ENCODE data around the gene PIK3R4.

PIK3R4 gene

DNA sequence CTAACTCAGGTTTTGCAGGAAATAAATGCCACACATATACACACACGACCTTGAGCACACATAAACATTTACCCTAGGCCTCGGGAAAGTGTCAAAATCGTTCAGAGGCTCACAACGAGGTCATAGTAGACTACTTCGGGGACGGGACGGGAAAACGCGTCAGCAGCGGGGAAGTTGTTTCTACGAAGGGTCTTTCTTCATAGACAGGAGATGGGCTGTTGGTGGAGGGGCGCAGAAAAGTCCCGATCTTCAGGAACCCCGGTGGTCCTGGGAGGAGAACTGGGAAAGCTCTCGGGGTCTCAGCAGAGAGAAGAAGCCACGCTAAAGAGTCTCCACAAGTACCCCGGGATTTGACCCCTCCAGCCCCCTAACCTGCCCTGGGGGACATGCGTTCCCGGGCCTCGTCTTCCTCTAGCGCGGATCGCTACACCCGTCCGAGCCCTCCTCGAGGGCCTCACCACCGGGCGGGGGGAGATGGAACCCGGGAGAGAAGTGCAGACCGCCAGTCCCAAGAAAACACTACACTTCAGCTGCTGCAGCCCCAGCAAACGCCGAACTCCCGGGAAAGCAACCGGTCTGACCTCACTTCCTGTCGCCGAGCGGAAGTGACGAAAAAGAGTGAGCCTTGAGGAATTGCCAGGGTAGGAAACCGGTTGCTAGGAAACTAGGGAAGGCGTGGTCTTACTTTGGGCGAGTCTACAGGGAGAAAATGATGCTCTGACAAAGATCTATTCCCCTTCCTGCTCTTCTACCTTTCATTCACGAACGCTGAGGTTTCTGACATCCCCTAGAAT lies at the start of gene PIK3R4:
PIK3R4 (minus strand) TSS at position 584 of the 794 bp plus-strand sequence. CDS start 1,611 bp downstream, outside the sequence.
- DNase-seq, result peak; percentile 87

DNA sequence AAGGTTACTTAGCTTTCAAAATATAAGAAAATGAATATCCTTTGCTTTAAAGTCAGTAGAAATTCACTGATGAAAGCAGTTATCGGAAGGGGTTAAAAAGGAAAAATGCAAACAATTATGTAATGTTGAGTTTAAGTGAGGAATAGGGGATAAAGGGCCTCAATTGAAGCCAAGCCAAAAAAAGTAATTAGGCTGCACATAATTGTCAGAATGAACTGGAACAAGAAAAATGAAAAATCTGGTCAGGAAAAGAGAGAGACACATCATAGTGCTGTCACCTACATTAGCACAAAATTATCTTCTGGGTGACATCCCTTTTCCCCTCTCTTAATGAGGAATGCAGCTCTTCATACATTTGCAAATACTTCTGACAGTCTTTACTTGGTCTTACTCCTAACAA lies 48.8 kb upstream of the PIK3R4 start:
- no peak for DNase-seq

DNA sequence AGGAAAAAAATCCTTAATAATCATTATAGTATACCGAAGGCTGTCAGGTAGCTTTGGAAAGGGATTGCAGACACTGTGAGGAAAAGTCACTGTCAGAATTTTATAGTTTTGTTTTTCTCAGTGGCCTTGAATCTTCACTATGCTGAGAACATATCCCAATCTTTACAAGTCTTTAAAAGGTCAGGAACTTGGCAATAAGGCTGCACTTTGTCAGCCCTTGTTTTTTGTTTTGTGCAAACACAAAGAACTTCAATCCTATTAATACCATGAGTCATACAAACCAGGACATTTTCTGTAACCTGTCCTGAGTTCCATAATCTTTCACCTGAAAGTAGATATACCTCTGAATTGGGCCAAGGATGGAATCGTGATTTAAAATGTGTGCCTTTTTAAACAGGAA lies 45.6 kb upstream of the PIK3R4 start:
- no peak for DNase-seq

DNA sequence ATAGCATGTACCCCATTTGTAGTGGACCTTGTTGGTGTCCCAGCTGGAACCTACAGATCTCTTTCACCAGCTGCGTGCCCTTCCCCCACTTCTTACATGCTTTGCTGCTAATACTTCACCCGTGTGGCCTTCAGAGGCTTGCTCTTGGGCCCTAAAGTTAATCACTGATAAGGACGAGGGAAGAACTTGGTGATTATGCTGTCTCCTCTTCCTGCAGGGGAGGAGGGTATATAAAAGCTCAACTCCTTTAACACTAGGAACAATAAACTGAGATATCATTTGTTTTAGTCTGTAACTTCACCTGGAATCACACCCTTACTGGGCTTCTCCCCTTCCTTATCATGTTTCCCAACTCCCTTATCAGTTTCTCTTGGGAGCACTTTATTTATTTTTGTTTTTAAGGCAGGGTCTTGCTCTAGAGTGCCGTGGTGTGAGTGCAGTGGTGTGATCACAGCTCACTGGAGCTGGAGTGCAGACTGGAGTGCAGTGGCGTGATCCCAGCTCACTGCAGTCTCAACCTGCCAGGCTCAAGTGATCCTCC lies 43.2 kb upstream of the PIK3R4 start:
- DNase-seq, result no peak

DNA sequence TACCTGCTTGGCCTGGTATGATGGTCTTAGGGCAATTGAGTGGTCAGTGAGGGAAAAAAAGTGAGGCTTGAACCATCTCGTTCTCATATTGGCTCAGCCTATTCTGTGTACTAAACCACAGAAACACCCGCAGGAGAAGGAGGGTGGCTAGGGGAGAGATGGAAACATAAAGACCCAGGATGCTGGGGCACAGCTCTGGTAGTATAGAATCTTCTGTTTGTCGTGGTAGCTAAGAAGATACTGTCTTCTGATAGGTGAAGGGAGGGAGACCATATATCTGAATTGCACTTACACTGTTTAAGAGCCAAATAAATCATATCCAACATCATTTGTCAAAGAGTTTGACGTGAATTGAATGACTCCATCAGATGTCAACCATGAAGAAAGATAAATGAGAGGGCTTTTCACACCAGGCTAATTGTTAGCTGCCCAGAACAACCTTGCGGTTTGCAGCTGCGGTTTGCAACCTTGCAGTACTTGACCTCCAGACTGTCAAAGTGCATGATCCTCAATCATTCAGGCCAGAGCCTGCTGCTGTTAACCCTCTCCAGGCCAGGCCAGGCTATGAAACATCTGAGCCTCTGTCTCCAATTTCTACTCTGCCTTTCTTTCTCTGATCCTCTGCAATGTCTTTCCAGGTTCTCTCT lies 40.9 kb upstream of the PIK3R4 start:
- DNase-seq, result no peak

DNA sequence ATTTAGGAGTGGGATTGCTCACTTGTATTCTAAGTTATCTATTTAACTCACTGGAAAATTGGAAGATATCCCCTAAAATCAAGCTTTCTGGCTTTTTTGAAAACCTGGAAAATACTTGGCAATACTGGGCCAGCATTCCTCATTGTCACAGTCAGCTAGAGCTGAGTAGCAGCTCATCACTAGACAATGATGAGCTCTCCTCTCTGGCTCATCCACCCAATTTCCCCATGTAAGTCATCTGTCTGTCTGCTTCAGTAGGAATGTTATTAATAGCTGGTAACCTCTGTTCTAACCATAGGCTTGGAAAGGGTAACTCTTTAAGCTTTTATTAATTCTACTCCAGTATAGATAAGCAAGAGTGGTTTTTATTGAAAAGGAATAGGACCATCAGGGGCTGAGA lies 39.7 kb upstream of the PIK3R4 start:
- no peak for DNase-seq

DNA sequence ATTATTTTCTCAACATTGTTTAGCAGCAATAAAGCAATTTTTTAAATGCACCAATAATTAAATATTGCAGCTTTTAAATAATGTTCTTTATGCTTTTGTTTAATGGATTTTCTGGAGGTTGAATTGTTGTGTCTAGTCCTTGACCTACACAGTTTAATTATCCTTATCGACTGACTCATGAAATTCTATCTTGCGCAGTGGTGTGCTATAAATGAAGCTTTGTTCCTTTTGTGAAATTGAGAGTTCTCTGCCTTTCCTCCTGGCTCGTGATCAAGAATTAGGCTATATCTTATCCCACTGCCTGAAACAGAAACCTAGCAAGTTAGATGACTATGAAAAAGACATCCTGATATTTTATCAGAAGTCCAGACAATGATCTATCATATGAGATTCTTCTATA lies 37.0 kb upstream of the PIK3R4 start:
- DNase-seq, result no peak

DNA sequence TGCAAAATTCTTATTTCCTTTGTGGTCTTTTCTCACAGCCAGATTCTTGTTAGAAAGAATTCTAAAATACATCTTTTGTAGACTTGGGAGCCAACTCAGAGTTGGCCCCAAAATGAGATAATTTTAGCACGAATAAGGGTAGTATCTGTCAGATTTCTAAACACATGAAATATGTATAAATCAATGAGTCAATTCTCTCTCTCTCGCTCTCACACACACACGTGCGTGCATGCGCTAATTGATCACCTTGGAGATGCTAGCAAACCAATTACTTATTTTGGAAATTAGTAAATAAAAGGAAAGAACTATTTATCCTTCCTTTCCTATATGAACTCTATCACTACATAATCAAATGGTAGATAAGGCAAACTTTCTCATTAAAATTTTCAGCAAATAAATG lies 32.9 kb upstream of the PIK3R4 start:
- DNase-seq, result no peak

DNA sequence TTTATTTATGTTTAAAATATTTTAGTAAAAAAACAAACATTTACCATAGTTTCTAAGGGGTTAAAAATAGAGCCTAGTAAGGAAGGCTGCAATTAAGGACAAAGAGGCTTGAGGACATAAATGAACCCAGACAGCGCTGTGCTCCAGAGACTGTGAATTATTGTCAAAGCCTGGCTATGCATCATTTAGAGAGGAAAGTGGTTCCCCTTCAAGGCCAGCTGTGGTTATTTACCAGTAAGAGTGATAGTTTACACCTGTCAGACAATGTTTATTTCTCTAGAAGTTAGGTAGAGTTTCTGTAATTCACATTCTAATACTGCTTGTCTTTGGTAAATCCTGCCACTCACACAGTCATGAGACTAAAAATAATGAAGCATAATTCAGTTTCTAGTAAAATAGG lies 32.4 kb upstream of the PIK3R4 start:
- DNase-seq, result no peak

DNA sequence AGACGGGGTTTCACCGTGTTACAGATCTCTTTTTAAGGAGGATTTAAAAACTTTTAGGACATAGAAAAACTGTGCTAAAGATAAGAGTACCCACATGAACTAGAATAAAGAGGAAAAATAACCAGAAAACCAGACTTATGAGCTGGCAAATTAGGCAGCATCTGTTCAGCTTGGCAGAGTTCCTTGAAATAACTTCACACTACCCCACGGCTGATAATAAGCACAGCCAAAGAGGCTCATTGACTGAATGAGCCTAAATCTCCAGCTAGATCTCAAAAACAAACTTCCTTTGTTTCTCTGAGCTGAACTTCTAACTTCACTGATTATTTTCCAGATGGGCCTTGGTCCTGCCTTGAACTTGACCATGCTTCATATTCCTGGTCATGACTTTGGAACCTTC lies 26.7 kb upstream of the PIK3R4 start:
- no peak for DNase-seq

DNA sequence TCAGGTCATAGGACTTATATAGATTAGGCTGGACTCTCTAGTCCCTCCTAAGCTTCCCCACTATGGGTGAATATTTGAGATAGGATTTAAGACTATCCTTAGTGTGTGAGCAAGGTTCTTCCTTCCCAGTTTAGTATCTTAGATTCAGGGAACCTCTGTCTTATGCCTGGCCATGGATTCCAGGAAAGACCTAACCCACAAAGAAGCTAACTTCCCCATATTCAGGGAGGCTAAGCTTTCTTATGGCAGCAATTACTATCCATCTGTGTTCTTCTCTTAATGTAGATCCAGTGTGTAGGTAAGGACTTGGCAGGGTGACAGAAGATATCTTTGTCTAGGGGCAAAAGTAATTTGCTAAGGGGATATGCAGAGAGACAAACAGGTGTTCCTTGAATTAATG lies 25.5 kb upstream of the PIK3R4 start:
- DNase-seq, result no peak

DNA sequence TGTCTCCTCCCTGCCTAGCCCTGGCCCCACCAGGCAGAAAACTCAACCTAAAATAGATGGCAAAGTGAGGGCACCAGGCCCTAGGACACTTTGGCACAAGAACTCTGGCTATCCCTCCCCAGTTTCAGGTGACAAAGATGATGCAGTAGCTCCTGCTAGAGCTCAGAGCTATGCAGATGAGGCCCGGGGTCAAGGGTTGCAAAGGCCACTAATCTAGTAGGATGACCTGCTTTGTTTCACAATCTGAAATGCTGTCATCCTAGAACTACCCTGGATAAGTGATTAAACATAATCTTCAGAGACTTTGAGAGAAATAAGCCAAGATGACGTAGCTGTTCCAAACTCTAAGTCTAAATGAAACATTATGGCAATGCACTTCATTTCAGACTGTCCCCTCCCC lies 24.0 kb upstream of the PIK3R4 start:
- DNase-seq, result no peak

DNA sequence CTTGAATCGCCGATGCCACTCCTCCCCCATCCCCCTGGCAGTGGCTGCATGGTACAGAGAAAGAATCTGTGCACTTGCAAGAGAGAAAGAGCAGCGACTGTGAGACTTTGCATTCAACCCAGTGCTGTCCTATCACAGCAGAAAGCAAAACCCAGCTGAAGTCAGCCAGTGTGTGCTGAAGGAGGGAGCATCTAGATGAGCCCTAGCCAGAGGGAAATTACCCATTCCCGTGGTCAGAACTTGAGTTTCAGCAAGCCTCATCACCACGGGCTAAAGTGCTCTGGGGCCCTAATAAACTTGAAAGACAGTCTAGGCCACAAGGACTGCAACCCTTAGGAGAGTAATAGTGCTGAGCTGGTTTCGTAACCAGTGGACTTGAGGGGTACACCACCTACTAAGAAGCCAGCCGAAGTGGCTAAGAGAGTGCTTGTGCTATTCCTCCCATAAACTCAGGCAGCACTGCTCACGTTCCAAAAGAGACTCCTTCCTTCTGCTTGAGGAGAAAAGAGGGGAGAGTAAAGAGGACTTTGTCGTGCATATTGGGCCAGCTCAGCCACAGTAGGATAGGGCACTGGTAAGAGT lies 15.2 kb upstream of the PIK3R4 start:
- DNase-seq, result no peak

DNA sequence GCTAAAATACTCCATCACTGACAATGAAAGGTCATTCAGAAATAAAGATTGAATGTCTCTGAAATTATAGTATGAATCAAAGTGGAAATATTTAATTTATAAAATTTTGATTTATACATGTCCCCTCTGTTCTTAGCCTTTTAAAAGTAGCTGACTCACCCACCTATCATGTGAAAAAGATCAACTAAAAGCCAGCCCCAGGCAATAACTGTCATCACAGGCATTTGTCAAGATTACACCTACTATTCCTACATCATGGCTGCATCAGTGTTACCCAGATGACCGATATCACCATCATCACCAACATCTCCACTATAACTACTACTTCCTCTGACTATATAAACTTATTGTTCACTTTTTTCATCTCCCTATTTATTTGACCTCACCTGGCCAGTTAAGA lies 14.3 kb upstream of the PIK3R4 start:
- peak; percentile 8 for DNase-seq

DNA sequence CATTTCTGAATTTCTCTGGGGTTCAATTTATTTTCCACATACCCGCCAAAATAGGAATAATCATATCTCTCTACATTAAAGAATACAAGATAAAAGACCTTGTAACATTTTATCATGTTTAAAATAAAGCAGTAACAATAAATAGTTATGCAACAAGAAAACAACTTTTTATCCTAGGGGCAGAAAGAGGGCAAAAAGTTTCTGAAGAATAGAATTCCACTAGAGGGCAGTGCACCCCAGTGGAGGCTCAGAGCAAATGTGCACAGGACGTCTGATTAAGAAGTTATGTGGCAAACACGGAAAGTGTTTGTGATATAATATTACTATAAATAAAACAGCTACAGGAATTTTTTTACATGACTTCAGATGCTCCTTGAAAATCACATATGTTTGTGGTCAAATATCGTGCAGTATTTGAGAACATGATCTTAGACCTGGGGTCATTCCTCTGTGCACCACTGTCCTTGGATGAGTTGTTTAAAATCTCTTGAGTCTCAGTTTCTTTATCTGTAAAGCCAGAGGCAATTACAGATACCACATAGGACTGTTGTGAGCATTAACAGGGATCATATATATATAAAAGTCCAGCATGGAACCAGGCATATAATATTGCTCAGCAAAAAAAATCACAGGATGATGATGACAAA lies 13.2 kb upstream of the PIK3R4 start:
- peak; percentile 3 for DNase-seq

DNA sequence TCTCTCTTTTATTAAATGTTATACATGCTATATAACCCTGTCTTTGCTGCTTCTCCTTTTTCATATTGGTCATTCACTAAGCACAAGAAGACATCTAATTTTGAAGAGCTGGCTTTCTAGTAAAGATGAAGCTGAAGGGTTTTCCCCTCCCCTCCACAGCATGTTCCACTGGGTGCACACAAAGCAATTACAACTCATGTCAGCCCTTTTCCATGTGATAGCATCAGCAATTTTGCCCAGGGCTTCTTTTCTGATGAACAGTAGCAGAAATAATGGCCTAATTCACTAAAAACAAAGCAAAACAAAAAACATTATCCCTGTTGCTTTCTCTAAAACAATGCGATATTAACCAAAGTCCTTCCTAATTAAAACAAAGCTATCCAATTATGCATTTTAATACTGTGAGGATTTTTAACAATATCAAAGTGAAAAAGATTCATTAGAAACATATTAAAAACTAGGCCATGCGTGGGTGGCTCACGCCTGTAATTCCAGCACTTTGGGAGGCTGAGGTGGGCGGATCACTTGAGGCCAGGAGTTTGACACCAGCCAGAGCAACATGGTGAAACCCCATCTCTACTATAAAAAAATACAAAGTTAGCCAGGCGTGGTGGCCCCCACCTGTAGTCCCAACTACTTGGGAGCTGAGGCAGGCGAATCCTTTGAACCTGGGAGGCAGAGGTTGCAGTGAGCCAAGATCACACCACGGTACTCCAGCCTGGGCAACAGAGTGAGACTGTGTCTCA lies 12.2 kb upstream of the PIK3R4 start:
- DNase-seq, result no peak

DNA sequence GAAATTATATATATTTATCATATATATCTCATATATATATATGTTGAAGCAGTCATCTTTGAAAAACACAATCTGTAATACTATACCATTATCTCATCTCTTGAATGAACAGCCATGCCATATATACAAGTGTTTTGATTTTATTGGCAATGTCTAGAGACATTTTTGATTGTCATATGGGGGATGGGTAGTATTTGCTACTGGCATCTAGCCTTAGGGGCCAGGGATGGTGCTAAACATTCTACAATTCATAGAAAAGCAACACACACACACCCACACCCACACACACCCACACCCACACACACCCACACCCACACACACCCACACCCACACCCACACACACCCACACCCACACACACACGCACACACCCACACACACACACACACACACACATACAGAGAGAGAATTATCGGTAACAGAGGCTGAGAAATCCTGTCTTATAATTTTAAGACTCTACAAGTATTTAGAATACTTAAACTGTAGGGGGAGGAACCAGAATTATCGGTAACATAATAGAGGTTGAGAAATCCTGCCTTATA lies 11.1 kb upstream of the PIK3R4 start:
- DNase-seq, result no peak

DNA sequence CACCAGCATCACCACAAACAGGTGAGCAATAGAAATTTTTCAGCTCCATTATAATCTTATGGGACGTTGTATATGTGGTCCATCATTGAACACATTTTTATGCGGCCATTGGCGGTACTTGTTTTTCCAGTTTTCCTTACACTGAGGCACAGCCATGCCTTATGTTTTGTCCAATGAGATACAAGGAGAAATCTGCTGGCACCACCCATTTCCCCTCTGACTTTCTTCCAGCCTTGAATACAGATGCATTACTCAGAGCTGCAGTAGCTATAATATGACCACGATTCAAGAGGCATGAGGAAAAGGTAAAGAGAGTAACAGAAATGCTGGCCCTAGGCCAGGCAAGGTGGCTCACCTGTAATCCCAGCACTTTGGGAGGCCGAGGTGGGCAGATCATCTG lies 9.0 kb upstream of the PIK3R4 start:
- DNase-seq, result no peak

DNA sequence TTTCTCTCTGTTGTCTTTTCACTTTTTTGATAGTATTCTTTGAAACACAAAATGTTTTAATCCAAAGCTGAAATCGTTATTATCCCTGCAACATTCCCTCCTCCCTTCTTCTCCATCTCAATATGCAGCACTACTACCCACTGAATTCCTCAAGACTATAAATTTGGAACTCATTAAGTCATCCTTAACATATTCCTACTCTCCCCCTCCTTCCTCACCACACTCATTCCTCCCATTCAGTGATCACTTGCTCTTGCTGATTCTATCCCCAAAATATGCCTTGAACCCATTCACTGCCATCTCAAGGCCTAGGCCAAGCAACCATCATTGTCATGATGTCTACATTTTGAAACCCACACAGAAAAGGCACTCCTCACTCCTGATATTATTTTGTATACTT lies 2.4 kb upstream of the PIK3R4 start:
- DNase-seq, result no peak

DNA sequence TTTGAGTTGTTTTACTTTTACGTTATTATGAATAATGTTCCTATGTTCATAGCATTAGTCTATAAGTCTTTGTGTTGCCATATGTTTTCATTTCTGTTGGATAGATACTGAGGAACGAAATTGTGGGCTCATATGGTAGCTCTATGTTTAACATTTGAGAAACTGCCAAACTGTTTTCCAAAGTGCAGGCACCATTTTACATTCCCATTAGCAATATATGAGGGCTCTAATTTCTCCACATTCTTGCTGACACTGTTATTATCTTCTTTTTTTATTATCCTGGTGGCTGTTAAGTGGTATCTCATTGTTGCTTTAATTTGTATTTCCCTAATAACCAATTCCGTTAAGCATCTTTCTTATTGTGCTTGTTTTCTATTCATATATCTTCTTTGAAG lies 1.8 kb upstream of the PIK3R4 start:
- no peak for DNase-seq

DNA sequence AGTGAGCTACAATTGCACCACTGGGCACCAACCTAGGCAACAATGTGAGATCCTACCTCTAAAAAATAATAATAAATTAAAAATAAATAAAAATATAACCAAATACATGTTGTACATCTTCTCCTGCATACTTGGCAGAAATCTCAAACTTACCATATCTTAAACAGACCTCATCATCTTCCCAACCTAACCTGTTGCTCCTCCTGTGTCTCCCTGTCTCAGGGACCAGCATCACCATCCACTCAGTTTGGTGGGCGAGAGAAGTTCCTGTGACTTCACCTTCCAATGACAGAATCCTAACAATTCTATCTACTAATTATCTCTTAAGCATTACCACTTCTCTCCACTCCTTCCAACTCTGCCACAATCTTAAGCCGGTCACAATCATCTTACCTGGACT lies 3.3 kb downstream of the PIK3R4 start:
- no peak for DNase-seq

DNA sequence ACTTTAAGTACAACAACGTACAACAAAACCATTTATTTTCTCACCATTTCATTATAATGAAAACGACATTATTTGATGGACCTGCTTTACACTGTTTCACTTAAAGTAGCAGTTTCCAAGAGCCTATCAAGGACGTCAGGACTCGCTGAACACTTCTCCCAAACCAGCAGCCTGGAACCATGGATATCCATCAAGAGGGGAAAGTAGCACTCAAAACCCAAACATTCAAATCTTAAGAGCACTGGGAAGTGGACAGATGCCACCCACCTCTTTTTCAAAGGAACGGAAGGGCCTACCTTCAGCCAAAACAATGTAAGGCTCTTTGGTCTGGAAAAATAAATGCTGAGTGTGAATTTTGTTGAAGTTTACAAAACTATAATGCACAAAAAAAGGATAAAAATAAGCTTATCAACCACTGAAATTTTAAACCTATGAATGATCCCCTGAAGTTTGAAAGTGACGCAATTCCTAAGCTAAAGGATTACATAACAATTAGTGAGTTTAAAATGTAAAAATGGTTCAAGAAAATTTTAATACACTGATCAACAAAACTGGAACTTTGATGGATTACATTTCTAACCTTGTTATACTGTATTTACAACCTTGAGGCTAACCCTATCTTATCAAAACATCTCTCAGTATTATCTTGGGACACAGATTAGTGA lies 4.6 kb downstream of the PIK3R4 start:
- no peak for DNase-seq

All from T1000 (cell line).